H9 (cell line): ENCODE data around the gene TMEM252. TPM values are rescaled to one million over a fixed set of nuclear protein-coding genes. Genes with fewer than 3 reads are reported as not detected.

Experiments
- DNase-seq: peaks from one replicate; pipeline ENCODE4 v3.0.0-alpha.2; 2017
- H2AFZ ChIP-seq: one replicate; pipeline ENCODE4 v1.6.1; 2013; ENCODE audit warnings: mild to moderate bottlenecking, low read length, control low read depth, moderate library complexity
- H2AK5ac ChIP-seq: 2 replicates; pipeline ENCODE4 v1.6.1; 2013; ENCODE audit warnings: low read length, control low read depth, mixed read lengths; ENCODE audit not compliant: insufficient read length
- H2BK120ac ChIP-seq: one replicate; pipeline ENCODE4 v1.6.1; 2013; ENCODE audit warnings: low read depth, mild to moderate bottlenecking, low read length, control low read depth, inconsistent platforms; ENCODE audit not compliant: poor library complexity, severe bottlenecking
- H2BK12ac ChIP-seq: 2 replicates; pipeline ENCODE4 v1.6.1; 2013; ENCODE audit warnings: low read length, control low read depth, mixed read lengths, low read depth; ENCODE audit not compliant: insufficient read length
- H2BK15ac ChIP-seq: 2 replicates; pipeline ENCODE4 v1.6.1; 2013; ENCODE audit warnings: low read depth, low read length, control low read depth
- H2BK20ac ChIP-seq: one replicate; pipeline ENCODE4 v1.6.1; 2013; ENCODE audit warnings: low read depth, mild to moderate bottlenecking, low read length, control low read depth, inconsistent platforms; ENCODE audit not compliant: poor library complexity, severe bottlenecking
- H2BK5ac ChIP-seq: 2 replicates; pipeline ENCODE4 v1.6.1; 2013; ENCODE audit warnings: low read length, control low read depth, mixed read lengths; ENCODE audit not compliant: insufficient read length
- H3K14ac ChIP-seq: 2 replicates; pipeline ENCODE4 v1.6.1; 2013; ENCODE audit warnings: low read length, control low read depth; ENCODE audit not compliant: insufficient read depth
- H3K18ac ChIP-seq: 2 replicates; pipeline ENCODE4 v1.6.1; 2013; ENCODE audit warnings: low read depth, mild to moderate bottlenecking, mixed read lengths, low read length, control low read depth; ENCODE audit not compliant: insufficient read length
- H3K23ac ChIP-seq: 2 replicates; pipeline ENCODE4 v1.6.1; 2013; ENCODE audit warnings: low read length, control low read depth, mixed read lengths, low read depth; ENCODE audit not compliant: insufficient read length
- H3K23me2 ChIP-seq: 2 replicates; pipeline ENCODE4 v1.6.1; 2013; ENCODE audit warnings: low read depth, mild to moderate bottlenecking, mixed read lengths, low read length, control low read depth; ENCODE audit not compliant: insufficient read length, poor library complexity, severe bottlenecking
- H3K27ac ChIP-seq: 2 replicates; pipeline ENCODE4 v1.5.1; 2013; ENCODE audit warnings: low read length, control low read depth, mixed read lengths, low read depth; ENCODE audit not compliant: insufficient read length
- H3K27me3 ChIP-seq: 2 replicates; pipeline ENCODE4 v1.6.1; 2013; ENCODE audit warnings: low read length, control low read depth, inconsistent platforms; ENCODE audit not compliant: insufficient read depth
- H3K4ac ChIP-seq: 2 replicates; pipeline ENCODE4 v1.6.1; 2013; ENCODE audit warnings: low read depth, mild to moderate bottlenecking, control low read depth, inconsistent platforms, low read length, moderate library complexity
- H3K4me1 ChIP-seq: 2 replicates; pipeline ENCODE4 v1.6.1; 2013; ENCODE audit warnings: low read length, control low read depth, inconsistent platforms; ENCODE audit not compliant: insufficient read depth
- H3K4me2 ChIP-seq: 2 replicates; pipeline ENCODE4 v1.6.1; 2013; ENCODE audit warnings: low read length, control low read depth, mixed read lengths; ENCODE audit not compliant: insufficient read length, insufficient read depth
- H3K56ac ChIP-seq: 2 replicates; pipeline ENCODE4 v1.6.1; 2013; ENCODE audit warnings: low read depth, mild to moderate bottlenecking, mixed read lengths, low read length, control low read depth; ENCODE audit not compliant: insufficient read length
- H3K79me1 ChIP-seq: 2 replicates; pipeline ENCODE4 v1.6.1; 2013; ENCODE audit warnings: low read depth, mild to moderate bottlenecking, moderate library complexity, low read length, control low read depth, inconsistent platforms; ENCODE audit not compliant: insufficient read depth, poor library complexity, severe bottlenecking
- H3K79me2 ChIP-seq: 2 replicates; pipeline ENCODE4 v1.6.1; 2013; ENCODE audit warnings: low read length, control low read depth, inconsistent platforms; ENCODE audit not compliant: insufficient read depth
- H3K9ac ChIP-seq: 2 replicates; pipeline ENCODE4 v1.6.1; 2013; ENCODE audit warnings: low read length, control low read depth, mixed read lengths; ENCODE audit not compliant: insufficient read length; ENCODE audit errors: extremely low read depth
- H3K9me3 ChIP-seq: one replicate; pipeline ENCODE4 v1.6.1; 2013; ENCODE audit warnings: low read depth, low read length, inconsistent platforms; ENCODE audit not compliant: control insufficient read depth
- H3T11ph ChIP-seq: one replicate; pipeline ENCODE4 v1.6.1; 2013; ENCODE audit warnings: mild to moderate bottlenecking, low read length, control low read depth, inconsistent platforms
- H4K20me1 ChIP-seq: one replicate; pipeline ENCODE4 v1.6.1; 2013; ENCODE audit not compliant: control insufficient read depth, insufficient read length, insufficient read depth
- H4K5ac ChIP-seq: 2 replicates; pipeline ENCODE4 v1.6.1; 2013; ENCODE audit warnings: low read depth, mild to moderate bottlenecking, mixed read lengths, low read length, control low read depth; ENCODE audit not compliant: insufficient read length
- H4K8ac ChIP-seq: replicated peaks from 2 replicates; pipeline ENCODE4 v1.6.1; 2013; ENCODE audit warnings: low read length, control low read depth, mixed read lengths, low read depth; ENCODE audit not compliant: insufficient read length
- H4K91ac ChIP-seq: 2 replicates; pipeline ENCODE4 v1.6.1; 2013; ENCODE audit warnings: low read depth, mild to moderate bottlenecking, moderate library complexity, mixed read lengths, low read length, control low read depth; ENCODE audit not compliant: insufficient read length
- H3K27ac Mint-ChIP-seq, 3 experiments: 2 replicates in 2 of 3; 3 replicates in 1 of 3; pipeline ENCODE4 v1.8.0; 2020 to 2021; ENCODE audit warnings: mixed read lengths in 3 of 3, mild to moderate bottlenecking in 1 of 3, moderate library complexity in 1 of 3
- H3K27me3 Mint-ChIP-seq: 2 replicates; pipeline ENCODE4 v1.8.0; 2021; ENCODE audit warnings: low read depth, mild to moderate bottlenecking, moderate library complexity, mixed read lengths
- H3K36me3 Mint-ChIP-seq, 3 experiments: 2 replicates in 2 of 3; 3 replicates in 1 of 3; pipeline ENCODE4 v1.8.0; 2020 to 2021; ENCODE audit warnings: low read depth in 3 of 3, mixed read lengths in 3 of 3; ENCODE audit not compliant: insufficient read depth in 1 of 3
- H3K4me1 Mint-ChIP-seq, 2 experiments: 2 replicates each; pipeline ENCODE4 v1.8.0; 2020; ENCODE audit warnings: mixed read lengths in 2 of 2
- H3K4me3 Mint-ChIP-seq, 2 experiments: 2 replicates in 1 of 2; 3 replicates in 1 of 2; pipeline ENCODE4 v1.8.0; 2020 to 2021; ENCODE audit warnings: mild to moderate bottlenecking in 2 of 2, mixed read lengths in 2 of 2, moderate library complexity in 1 of 2
- H3K9me3 Mint-ChIP-seq, 2 experiments: 2 replicates in 1 of 2; 3 replicates in 1 of 2; pipeline ENCODE4 v1.8.0; 2020; ENCODE audit warnings: mild to moderate bottlenecking in 2 of 2, mixed read lengths in 2 of 2, moderate library complexity in 1 of 2
- CTCF ChIP-seq: fragments of 200-600 bp; sonication (generic); conservative IDR thresholded peaks from 3 replicates; pipeline ENCODE4 v1.8.0; 2021; ENCODE audit warnings: antibody characterized with exemption, mild to moderate bottlenecking
- WGBS: extraction: QIAGEN DNeasy Blood & Tissue Kit; methylation state at CpG from one replicate; pipeline ENCODE4 v1.1.7; 2013; ENCODE audit warnings: missing lambda C conversion rate, low lambda C conversion rate, mixed read lengths; ENCODE audit not compliant: insufficient read length; ENCODE audit errors: extremely low coverage; 5-methylcytosine and 5-hydroxymethylcytosine counted together
- total RNA-seq: library from RNA; stranded (reverse); gene quantifications from 2 replicates; pipeline ENCODE4 v1.2.1, GENCODE V29; 2021

The TMEM252 gene
- total RNA-seq, 1 experiment from 2014 or later, result not detected

DNA sequence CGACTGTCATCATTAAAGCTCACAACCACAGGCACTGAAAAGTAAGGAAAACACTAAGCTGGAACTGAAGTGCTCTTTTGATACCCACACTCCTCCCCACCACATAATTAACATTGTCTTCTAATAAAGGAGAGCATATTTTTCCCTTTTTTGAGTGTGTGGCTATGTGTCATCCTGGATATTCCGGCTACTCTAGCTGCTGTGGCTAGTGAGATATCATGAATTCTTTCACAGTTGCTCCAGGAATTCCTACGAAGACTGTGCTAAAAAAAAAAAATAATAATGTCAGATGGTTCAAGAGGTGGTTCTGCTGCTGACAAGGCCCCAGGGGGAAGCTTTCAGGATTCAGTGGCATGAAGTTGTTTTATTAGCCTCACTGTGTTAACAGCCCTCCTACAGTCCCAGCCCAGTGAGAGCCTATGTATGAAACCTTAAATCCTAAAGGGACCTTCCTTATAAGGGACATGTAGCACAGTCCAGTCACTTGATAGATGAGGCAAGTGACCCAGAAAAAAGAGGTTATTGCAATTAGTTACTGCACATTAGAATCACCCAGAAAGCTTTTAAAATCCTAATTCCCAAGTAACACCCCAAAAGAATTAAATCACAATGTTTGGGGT is 46.6 kb downstream of the TMEM252 start:
- no peak overlapping the region for H3K27ac ChIP-seq
- TF ChIP-seq CTCF, result no peak
- H3K23ac ChIP-seq, result no peak overlapping the region
- H3K27me3 ChIP-seq, result no peaks in the 10 kb centered on the region; the same call in 1 of the 2 replicates
- WGBS, result no CpG with 5 or more reads among the region's 3 CpGs
- no peak overlapping the region for H3T11ph ChIP-seq
- Mint-ChIP-seq H3K27ac (no peak overlapping the region), H3K36me3 (no peaks in the 10 kb centered on the region), H3K9me3 (no peaks in the 10 kb centered on the region), H3K27me3 (peaks cover 100% of the 10 kb centered on the region), H3K4me1 (no peaks in the 10 kb centered on the region), H3K4me3 (no peak overlapping the region)
- no peak overlapping the region for H2BK20ac ChIP-seq
- H4K5ac ChIP-seq, result no peak overlapping the region
- H3K14ac ChIP-seq, result no peak overlapping the region
- H2BK15ac ChIP-seq, result no peak overlapping the region
- H3K79me1 ChIP-seq, result no peaks in the 10 kb centered on the region
- H2BK12ac ChIP-seq, result no peak overlapping the region
- no peak overlapping the region for H3K4me2 ChIP-seq
- H3K23me2 ChIP-seq, result no peaks in the 10 kb centered on the region
- no peaks in the 10 kb centered on the region for H3K4me1 ChIP-seq
- no peak overlapping the region for H2AK5ac ChIP-seq
- H3K4ac ChIP-seq, result no peak overlapping the region
- H4K91ac ChIP-seq, result no peak overlapping the region
- no peaks in the 10 kb centered on the region for H4K20me1 ChIP-seq
- H3K79me2 ChIP-seq, result no peaks in the 10 kb centered on the region
- no peak overlapping the region for H3K18ac ChIP-seq
- no peak overlapping the region for H3K56ac ChIP-seq
- no peak overlapping the region for H2BK5ac ChIP-seq
- H2AFZ ChIP-seq, result no peak overlapping the region
- H3K9ac ChIP-seq, result no peak overlapping the region
- H3K9me3 ChIP-seq, result no peaks in the 10 kb centered on the region
- no peak for DNase-seq
- no peak overlapping the region for H4K8ac ChIP-seq
- H2BK120ac ChIP-seq, result no peak overlapping the region
